GM23248 (cell line): ENCODE data around the gene ITGAD.

ENCODE experiments used
- EZH2 ChIP-seq: fragments of 200-600 bp; sonication (generic); IDR thresholded peaks from 2 replicates; pipeline ENCODE4 v1.6.1; 2018; ENCODE audit warnings: antibody characterized with exemption, mild to moderate bottlenecking; ENCODE audit not compliant: insufficient read depth, poor library complexity, severe bottlenecking
- EZH2phosphoT487 ChIP-seq: fragments of 200-600 bp; sonication (generic); IDR thresholded peaks from 2 replicates; pipeline ENCODE4 v1.6.1; 2018; ENCODE audit warnings: antibody characterized with exemption, moderate library complexity, mild to moderate bottlenecking, low read depth; ENCODE audit not compliant: insufficient read depth

DNA sequence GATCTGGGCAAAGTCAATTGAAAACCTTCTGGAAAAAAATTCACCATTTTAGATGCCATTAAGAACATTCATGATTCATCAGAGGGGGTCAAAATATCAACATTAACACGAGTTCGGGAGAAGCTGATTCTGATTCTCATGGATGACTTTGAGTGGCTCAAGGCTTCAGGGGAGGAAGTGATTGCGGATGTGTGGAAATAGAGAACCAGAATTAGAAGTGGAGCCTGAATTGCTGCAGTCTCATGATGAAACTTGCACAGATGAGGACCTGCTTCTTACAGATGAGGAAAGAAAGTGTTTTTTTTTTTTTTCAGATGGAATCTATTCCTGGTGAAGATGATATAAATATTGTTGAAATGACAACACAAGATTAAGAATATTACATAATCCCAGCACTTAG lies 25.3 kb upstream of the ITGAD start:
- TF ChIP-seq EZH2 = no peak
- TF ChIP-seq EZH2phosphoT487 = no peak
